Prostate gland (tissue), 2 donors: Measurements from ENCODE around the gene RADIL.

Experiments used
- POLR2A ChIP-seq: fragments of 450-650 bp; IDR thresholded peaks from one replicate; pipeline ENCODE4 v1.6.1; 2016; ENCODE audit warnings: antibody characterized with exemption, mild to moderate bottlenecking
- TF ChIP-seq, protein P1 (sequence below), 4 experiments: fragments of 200-600 bp in 2 of 4; fragments of 450-650 bp in 2 of 4; sonication (generic) in 2 of 4; IDR thresholded peaks; 1 replicate in 3 of 4; 2 replicates in 1 of 4; pipeline ENCODE4 v1.5.1; 2016 to 2019; ENCODE audit warnings: antibody characterized with exemption in 4 of 4, mild to moderate bottlenecking in 2 of 4, moderate library complexity in 2 of 4

- no peak for TF ChIP-seq POLR2A
- TF ChIP-seq, protein P1, sequence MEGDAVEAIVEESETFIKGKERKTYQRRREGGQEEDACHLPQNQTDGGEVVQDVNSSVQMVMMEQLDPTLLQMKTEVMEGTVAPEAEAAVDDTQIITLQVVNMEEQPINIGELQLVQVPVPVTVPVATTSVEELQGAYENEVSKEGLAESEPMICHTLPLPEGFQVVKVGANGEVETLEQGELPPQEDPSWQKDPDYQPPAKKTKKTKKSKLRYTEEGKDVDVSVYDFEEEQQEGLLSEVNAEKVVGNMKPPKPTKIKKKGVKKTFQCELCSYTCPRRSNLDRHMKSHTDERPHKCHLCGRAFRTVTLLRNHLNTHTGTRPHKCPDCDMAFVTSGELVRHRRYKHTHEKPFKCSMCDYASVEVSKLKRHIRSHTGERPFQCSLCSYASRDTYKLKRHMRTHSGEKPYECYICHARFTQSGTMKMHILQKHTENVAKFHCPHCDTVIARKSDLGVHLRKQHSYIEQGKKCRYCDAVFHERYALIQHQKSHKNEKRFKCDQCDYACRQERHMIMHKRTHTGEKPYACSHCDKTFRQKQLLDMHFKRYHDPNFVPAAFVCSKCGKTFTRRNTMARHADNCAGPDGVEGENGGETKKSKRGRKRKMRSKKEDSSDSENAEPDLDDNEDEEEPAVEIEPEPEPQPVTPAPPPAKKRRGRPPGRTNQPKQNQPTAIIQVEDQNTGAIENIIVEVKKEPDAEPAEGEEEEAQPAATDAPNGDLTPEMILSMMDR (IDR thresholded peaks at IDR 0.05), result no peak
Observed at GRCh38 chr7:4931943-4932342, 48.4 kb upstream of the RADIL start.
